ENCODE measurements around the gene ATOX1. TPM values are rescaled to one million over a fixed set of nuclear protein-coding genes. Genes with fewer than 3 reads are reported as not detected.

Gene ATOX1
- total and polyA plus RNA-seq, 2 of the 13 experiments (the other 11 are each of a cell fraction or from before 2014, with no cell fraction given): 62.4 to 124 TPM

GRCh38 chr5:151771259-151772028 is 13.0 kb upstream of the ATOX1 start, which contains the start of gene G3BP1 (continued):
- TF ChIP-seq AFF4 (CRISPR knock-in tag; IDR thresholded peaks at IDR 0.05) (no peak), THAP11 (CRISPR knock-in tag; IDR thresholded peaks at IDR 0.05) (peak; percentile 85), KLF11 (CRISPR knock-in tag; IDR thresholded peaks at IDR 0.05) (0 out of 2 replicates have a peak, but pooled peaks have one; percentile 20), ZNF687 (CRISPR knock-in tag; IDR thresholded peaks at IDR 0.05) (peak; percentile 83), NFATC3 (CRISPR knock-in tag; IDR thresholded peaks at IDR 0.05) (0 out of 2 replicates have a peak, but pooled peaks have one; percentile 55), POLR2G (IDR thresholded peaks at IDR 0.05; ENCODE audit: low read depth, low read length) (peak; percentile 94), AHDC1 (CRISPR knock-in tag; IDR thresholded peaks at IDR 0.05; ENCODE audit: borderline replicate concordance) (no peak; the same call in 1 of the 2 replicates), DNMT3B (CRISPR knock-in tag; conservative IDR thresholded peaks at IDR 0.05) (0 out of 2 replicates have a peak, but pooled peaks have one; percentile 49), PITX1 (CRISPR knock-in tag; IDR thresholded peaks at IDR 0.05) (peak; percentile 57), ZNF572 (CRISPR knock-in tag; IDR thresholded peaks at IDR 0.05) (no peak), DNMT1 (CRISPR knock-in tag; IDR thresholded peaks at IDR 0.05) (no peak), THYN1 (CRISPR knock-in tag; IDR thresholded peaks at IDR 0.05; ENCODE audit: borderline replicate concordance, low read depth) (no peak), KDM3A (CRISPR knock-in tag; IDR thresholded peaks at IDR 0.05; ENCODE audit: low read depth) (0 out of 2 replicates have a peak, but pooled peaks have one; percentile 20)

Measured in HepG2 (cell line).